Muscle of leg (tissue), 11 donors: ENCODE measurements around the gene IRX6. TPM values are rescaled to one million over a fixed set of nuclear protein-coding genes. Genes with fewer than 3 reads are reported as not detected.

ENCODE experiments used
- DNase-seq: peaks from one replicate; pipeline ENCODE4 v3.0.0; 2013
- H3K27ac ChIP-seq: one replicate; pipeline ENCODE4 v1.5.1; 2013; ENCODE audit warnings: mild to moderate bottlenecking, low read length, control low read depth
- H3K27me3 ChIP-seq: one replicate; pipeline ENCODE4 v1.6.1; 2013; ENCODE audit warnings: low read length; ENCODE audit not compliant: control insufficient read depth, insufficient read depth
- H3K36me3 ChIP-seq: one replicate; pipeline ENCODE4 v1.6.1; 2013; ENCODE audit warnings: low read length; ENCODE audit not compliant: control insufficient read depth, insufficient read depth
- H3K4me1 ChIP-seq: one replicate; pipeline ENCODE4 v1.6.1; 2013; ENCODE audit warnings: low read length; ENCODE audit not compliant: control insufficient read depth, insufficient read depth
- H3K4me3 ChIP-seq: one replicate; pipeline ENCODE4 v1.5.1; 2013; ENCODE audit warnings: low read length, control low read depth
- H3K9me3 ChIP-seq: replicated peaks from 2 replicates; pipeline ENCODE4 v1.6.1; 2013; ENCODE audit warnings: low read depth, low read length; ENCODE audit not compliant: control insufficient read depth
- WGBS: methylation state at CpG from one replicate; pipeline ENCODE4 v1.1.5; 2013; ENCODE audit warnings: missing lambda C conversion rate; ENCODE audit not compliant: insufficient coverage; 5-methylcytosine and 5-hydroxymethylcytosine counted together
- polyA plus RNA-seq, 8 donors: library from polyadenylated mRNA; unstranded; fragments of 120-200 nt; gene quantifications; one replicate each; pipeline versions ENCODE4 v1.2.1 to v1.2.3, GENCODE V29; 2013; ENCODE audit warnings: inconsistent platforms in 1 of 8, low replicate concordance in 1 of 8; ENCODE audit not compliant: insufficient read length in 8 of 8, insufficient read depth in 1 of 8
- total RNA-seq: library from RNA; stranded (reverse); fragments of 120-200 nt; gene quantifications from one replicate; pipeline ENCODE4 v1.2.4, GENCODE V29; 2013

IRX6 gene
- total and polyA plus RNA-seq, 9 donors: 0.09 to 0.85 (median 0.25) TPM

- WGBS: no CpG with 5 or more reads among the region's 2 CpGs
- no peaks in the 10 kb centered on the region for H3K36me3 ChIP-seq
- H3K4me3 ChIP-seq: no peak overlapping the region
- no peaks in the 10 kb centered on the region for H3K4me1 ChIP-seq
- H3K9me3 ChIP-seq: no peaks in the 10 kb centered on the region
- DNase-seq: no peak
- H3K27ac ChIP-seq: no peak overlapping the region
- peaks cover 9% of the 10 kb centered on the region for H3K27me3 ChIP-seq
Measured at GRCh38 chr16:55308973-55309372, 15.0 kb upstream of the IRX6 start.

- no peak overlapping the region for H3K4me3 ChIP-seq
- peaks cover 7% of the 10 kb centered on the region for H3K4me1 ChIP-seq
- H3K27ac ChIP-seq: no peak overlapping the region
- no peaks in the 10 kb centered on the region for H3K9me3 ChIP-seq
- no peak for DNase-seq
- no CpG with 5 or more reads among the region's 2 CpGs for WGBS
- peaks cover 53% of the 10 kb centered on the region for H3K27me3 ChIP-seq
- no peaks in the 10 kb centered on the region for H3K36me3 ChIP-seq
Measured at GRCh38 chr16:55322327-55322726, 1.7 kb upstream of the IRX6 start.

- DNase-seq: peak; percentile 16
- Histone ChIP-seq H3K4me1 (peaks cover 7% of the 10 kb centered on the region), H3K27ac (no peak overlapping the region), H3K36me3 (no peaks in the 10 kb centered on the region), H3K27me3 (peaks cover 75% of the 10 kb centered on the region), H3K4me3 (peak overlapping the region; percentile 17), H3K9me3 (no peaks in the 10 kb centered on the region)
- WGBS: under 1% methylated on average over 64 of the region's 70 CpGs
Measured at GRCh38 chr16:55324285-55325079, 479 bp downstream of the IRX6 start.

- Histone ChIP-seq H3K4me1 (peaks cover 7% of the 10 kb centered on the region), H3K27ac (no peak overlapping the region), H3K4me3 (no peak overlapping the region), H3K27me3 (peaks cover 80% of the 10 kb centered on the region), H3K36me3 (no peaks in the 10 kb centered on the region), H3K9me3 (no peaks in the 10 kb centered on the region)
- DNase-seq: peak; percentile 15
- WGBS: 0% methylated on average over 4 of the region's 13 CpGs
Measured at GRCh38 chr16:55325080-55325447, 1.1 kb downstream of the IRX6 start.

GRCh38 chr16:55325458-55326109 is 1.6 kb downstream of the IRX6 start:
- peaks cover 86% of the 10 kb centered on the region for H3K27me3 ChIP-seq
- DNase-seq: no peak
- 20% methylated on average over 1 of the region's 12 CpGs for WGBS
- no peak overlapping the region for H3K27ac ChIP-seq
- H3K9me3 ChIP-seq: no peaks in the 10 kb centered on the region
- H3K36me3 ChIP-seq: no peaks in the 10 kb centered on the region
- no peak overlapping the region for H3K4me3 ChIP-seq
- peaks cover 7% of the 10 kb centered on the region for H3K4me1 ChIP-seq

- Histone ChIP-seq H3K36me3 (no peaks in the 10 kb centered on the region), H3K9me3 (no peaks in the 10 kb centered on the region), H3K27ac (no peak overlapping the region), H3K4me1 (peaks cover 15% of the 10 kb centered on the region), H3K4me3 (no peak overlapping the region), H3K27me3 (peaks cover 94% of the 10 kb centered on the region)
- WGBS: 19% methylated on average over 14 of the region's 21 CpGs
- DNase-seq: no peak
Measured at GRCh38 chr16:55326261-55327092, 2.5 kb downstream of the IRX6 start.

- Histone ChIP-seq H3K4me1 (peaks cover 16% of the 10 kb centered on the region), H3K27me3 (peaks cover 92% of the 10 kb centered on the region), H3K27ac (no peak overlapping the region), H3K36me3 (no peaks in the 10 kb centered on the region), H3K4me3 (no peak overlapping the region), H3K9me3 (no peaks in the 10 kb centered on the region)
- WGBS: 8% methylated on average over 50 of the region's 55 CpGs
- DNase-seq: no peak
Measured at GRCh38 chr16:55328611-55329569, 4.9 kb downstream of the IRX6 start.

GRCh38 chr16:55329791-55330428 is 5.9 kb downstream of the IRX6 start:
- no peak for DNase-seq
- WGBS: 47% methylated on average over 6 of the region's 8 CpGs
- Histone ChIP-seq H3K4me1 (peaks cover 12% of the 10 kb centered on the region), H3K27me3 (peaks cover 89% of the 10 kb centered on the region), H3K36me3 (no peaks in the 10 kb centered on the region), H3K27ac (no peak overlapping the region), H3K9me3 (no peaks in the 10 kb centered on the region), H3K4me3 (no peak overlapping the region)
